ENCODE results near the gene CCDC97. TPM values are rescaled to one million over a fixed set of nuclear protein-coding genes. Genes with fewer than 3 reads are reported as not detected.
"Not testable (repeated sequence)": the region's sequence is repeated elsewhere in the genome, so short reads cannot be mapped to it uniquely, and the experiment has no call there.

The CCDC97 gene
- 7.3 and 9.1 TPM in 2 replicates for total RNA-seq (2014; rRNA removed; shearing (Covaris generic))
- polyA plus RNA-seq (2014; cell fraction: nucleus; rRNA removed): 3.4 and 8.0 TPM in 2 replicates

DNA sequence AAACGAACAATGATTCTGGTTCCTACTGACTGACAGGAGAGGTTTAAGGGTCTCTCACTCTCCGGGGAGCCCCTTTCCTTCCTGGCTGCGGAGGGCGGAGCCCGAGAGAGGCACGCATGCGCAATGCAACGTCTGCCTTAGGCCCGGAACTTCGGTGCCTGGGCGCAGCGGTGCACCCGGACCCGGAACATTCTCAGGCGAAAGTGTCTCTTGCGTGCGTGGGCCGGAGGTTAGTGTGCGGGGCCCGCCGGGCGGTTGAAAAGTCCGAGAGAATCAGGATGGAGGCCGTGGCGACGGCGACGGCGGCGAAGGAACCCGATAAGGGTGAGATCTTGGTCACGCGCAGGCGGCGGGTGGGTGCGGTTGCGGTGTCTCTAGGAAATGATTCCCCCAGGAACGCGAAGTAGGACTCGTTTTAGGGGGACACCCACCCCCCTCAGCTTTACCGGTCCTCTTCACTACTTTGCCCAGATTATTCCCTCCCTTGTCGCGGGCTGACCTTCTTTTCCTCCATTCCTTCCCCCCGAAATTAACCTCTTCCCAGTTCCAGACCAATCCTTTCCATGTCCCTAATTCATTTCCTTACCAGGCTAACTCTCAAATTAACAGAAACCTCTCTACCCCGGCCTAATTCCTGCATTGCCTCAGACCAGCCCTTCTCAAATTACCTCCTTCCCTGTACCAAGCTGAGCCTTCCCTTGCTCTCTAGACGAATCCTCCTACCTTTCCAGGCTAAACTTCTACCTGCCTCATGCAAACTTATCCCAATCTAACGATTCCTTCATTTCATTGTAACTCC lies at the start of gene CCDC97:
Gene CCDC97, plus strand, starts transcription at position 140 of the 799 bp plus-strand sequence. Its CDS starts 139 bp downstream, at position 279.
- DNase-seq (ENCODE audit: extremely low read depth, low read depth): peak; percentile 69

- no peak for DNase-seq (ENCODE audit: extremely low read depth, low read depth)
Observed at GRCh38 chr19:41261474-41262190, 48.3 kb upstream of the CCDC97 start.

DNA sequence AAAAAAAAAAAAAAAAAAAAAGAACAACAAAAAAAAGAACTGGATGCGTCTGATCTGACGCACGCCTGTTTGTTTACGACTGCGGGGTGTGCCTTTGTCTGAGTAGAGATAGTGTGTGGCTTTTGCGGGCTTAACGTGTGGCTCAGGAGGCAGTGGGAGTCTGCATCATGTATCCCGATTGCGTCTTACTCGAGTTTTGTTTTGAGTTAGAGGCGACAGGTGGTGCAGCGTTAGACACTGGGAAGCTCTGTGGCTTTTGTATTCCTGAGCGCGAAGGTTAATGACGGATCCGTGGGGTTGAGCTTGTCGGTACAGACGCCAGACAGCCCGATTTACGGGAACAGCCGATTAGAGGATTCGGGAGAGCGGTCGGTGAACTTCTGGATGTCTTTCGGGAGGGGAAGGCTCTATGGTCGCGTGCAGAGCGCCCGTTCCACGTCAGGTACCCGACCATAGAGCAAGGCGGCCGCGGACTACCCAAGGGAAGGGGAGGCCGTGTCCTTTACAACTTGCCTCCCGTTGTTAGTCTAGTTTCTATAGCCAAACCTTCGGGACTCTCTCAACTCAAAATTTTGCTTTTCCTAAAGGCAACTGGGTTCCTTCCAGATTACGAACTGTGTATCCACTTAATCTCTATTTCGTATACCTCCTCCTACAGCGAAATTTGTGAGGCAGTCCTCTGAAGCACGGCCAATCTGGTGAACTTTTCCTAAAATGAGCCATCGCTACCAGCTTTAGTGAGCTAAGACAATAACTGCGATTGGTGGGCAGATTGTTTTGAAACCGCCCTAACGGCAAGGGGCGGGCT lies 46.7 kb upstream of the CCDC97 start:
- DNase-seq (ENCODE audit: extremely low read depth, low read depth): no peak

DNA sequence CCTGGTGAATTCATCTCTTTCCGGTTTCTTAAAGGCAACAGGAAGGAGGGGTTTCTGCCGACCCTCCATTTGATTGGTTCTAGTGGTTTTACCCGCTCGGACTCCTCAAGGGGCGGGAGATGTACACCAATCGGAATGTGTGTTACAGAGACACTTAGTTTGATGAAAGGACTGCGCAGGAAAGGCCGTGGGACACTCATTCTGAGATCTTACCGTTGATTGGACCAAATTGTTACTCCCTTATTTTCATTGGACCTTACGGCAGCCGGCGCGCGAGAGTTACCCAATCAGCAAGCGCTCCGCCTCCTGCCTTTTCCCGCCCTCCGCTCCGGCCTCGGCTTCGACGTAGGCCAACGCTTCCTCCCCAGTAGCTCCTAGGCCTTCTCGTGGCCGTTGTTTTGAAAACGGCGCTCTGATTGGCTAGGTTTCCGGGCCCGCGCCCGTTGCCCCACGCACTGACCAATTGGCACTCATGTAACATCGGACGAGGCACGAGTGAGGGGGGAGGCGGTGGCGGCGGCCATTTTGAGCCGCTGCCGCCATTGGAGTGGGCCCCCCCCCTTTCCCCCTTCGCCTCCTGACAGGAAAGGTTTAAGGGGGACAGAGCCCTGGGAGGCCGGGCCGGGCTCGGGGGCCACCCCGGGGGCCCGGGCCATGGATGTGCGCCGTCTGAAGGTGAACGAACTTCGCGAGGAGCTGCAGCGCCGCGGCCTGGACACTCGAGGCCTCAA lies 46.0 kb upstream of the CCDC97 start, which contains the start of gene HNRNPUL1:
Gene HNRNPUL1, plus strand, starts transcription at position 523 of the 731 bp plus-strand sequence. Its CDS starts 132 bp downstream, at position 655.
- DNase-seq (ENCODE audit: extremely low read depth, low read depth): peak; percentile 100

- no peak for DNase-seq (ENCODE audit: extremely low read depth, low read depth)
Observed at GRCh38 chr19:41264581-41265394, 45.2 kb upstream of the CCDC97 start.

GRCh38 chr19:41265395-41266153 lies 44.4 kb upstream of the CCDC97 start:
- DNase-seq (ENCODE audit: extremely low read depth, low read depth): no peak

DNA sequence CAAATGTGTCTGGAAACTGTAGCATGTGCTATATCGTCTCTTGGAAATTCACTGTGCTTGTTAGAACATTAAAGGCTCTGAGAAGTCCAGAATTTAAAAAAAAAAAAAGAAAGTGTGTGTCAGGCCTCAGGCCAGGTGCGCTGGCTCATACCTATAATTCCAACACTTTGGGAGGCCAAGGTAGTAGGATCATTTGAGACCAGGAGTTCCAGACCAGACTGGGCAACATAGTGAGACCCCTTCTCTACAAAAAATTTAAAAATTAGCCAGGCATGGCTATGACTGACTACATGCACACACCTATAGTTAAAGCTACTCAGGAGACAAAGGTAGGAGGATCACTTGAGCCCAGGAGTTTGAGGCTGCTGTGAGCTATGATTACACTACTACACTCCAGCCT lies 40.9 kb upstream of the CCDC97 start:
- no peak for DNase-seq (ENCODE audit: extremely low read depth, low read depth)

DNA sequence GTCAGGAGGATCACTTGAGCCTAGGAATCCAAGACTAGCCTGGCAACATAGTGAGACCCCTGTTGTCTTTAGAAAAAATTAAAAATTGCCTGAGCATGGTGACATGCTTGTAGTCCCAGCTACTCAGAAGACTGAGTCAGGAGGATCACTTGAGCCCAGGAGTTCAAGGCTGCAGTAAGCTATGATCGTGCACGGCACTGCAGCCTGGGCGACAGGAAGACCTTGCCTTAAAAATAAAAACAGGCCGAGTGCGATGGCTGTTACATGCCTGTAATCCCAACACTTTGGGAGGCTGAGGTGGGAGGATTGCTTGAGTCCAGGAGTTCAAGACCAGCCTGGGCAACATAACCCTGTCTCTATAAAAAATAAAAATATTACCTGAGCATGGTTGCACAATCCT lies 40.4 kb upstream of the CCDC97 start:
- DNase-seq (ENCODE audit: extremely low read depth, low read depth): no peak

DNA sequence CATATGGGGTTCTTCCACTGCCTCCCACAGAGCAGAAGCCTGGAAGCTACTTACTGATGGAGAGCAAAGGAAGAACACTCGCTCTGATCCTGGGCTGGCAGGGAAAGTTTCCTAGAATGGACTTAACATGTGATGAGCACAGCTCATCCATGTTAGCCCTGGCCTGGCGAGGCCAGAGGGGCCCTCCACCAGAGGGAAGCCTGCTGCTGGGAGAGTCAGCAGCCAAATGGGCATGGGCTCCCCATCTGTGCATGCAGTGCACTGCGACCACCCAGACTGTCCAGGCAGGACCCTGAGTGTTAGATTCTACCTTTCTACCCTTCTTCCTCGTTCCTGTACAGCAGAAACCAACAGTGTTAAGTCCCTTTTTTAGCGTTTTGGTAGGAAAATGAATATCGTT lies 36.9 kb upstream of the CCDC97 start:
- DNase-seq (ENCODE audit: extremely low read depth, low read depth): no peak

DNA sequence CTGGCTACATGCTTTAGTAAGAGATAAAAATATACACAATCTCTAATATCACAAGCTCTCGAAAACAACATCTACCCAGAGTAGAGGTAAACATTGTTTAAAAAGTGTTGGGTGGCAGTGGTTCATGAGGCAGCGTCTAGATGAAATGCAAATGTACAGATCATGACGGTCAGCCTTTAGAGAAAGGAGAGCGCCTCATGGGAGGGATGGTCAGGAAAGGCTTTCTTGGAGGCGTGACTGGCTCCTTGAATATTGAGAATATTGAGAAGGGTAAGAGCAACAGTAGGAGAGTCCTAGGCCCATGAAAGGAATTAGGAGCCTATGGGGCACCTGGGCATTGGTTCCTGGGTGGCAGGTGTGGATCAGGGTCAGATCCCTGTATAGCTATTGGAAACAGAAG lies 35.2 kb upstream of the CCDC97 start:
- DNase-seq (ENCODE audit: extremely low read depth, low read depth): no peak

DNA sequence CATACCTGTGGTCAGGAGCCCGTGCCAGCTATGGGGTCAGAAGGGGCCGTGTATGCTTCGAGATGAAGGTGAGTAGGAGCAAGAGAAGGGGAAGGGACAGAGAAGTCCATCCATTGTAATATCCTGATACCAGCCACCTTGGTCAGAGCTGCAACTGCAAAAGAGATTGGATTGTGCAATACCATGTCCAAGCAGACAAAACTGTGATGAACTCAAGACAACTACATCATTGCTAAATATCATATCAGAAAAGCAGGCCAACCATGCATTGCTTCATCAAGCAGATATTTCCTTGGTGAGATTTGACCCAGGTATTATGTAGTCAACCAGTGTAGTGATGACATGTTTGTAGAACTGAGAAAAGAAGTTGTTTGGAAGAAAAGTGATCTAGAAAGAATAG lies 33.7 kb upstream of the CCDC97 start:
- no peak for DNase-seq (ENCODE audit: extremely low read depth, low read depth)

GRCh38 chr19:41278478-41278877 lies 31.5 kb upstream of the CCDC97 start:
- no peak for DNase-seq (ENCODE audit: extremely low read depth, low read depth)

DNA sequence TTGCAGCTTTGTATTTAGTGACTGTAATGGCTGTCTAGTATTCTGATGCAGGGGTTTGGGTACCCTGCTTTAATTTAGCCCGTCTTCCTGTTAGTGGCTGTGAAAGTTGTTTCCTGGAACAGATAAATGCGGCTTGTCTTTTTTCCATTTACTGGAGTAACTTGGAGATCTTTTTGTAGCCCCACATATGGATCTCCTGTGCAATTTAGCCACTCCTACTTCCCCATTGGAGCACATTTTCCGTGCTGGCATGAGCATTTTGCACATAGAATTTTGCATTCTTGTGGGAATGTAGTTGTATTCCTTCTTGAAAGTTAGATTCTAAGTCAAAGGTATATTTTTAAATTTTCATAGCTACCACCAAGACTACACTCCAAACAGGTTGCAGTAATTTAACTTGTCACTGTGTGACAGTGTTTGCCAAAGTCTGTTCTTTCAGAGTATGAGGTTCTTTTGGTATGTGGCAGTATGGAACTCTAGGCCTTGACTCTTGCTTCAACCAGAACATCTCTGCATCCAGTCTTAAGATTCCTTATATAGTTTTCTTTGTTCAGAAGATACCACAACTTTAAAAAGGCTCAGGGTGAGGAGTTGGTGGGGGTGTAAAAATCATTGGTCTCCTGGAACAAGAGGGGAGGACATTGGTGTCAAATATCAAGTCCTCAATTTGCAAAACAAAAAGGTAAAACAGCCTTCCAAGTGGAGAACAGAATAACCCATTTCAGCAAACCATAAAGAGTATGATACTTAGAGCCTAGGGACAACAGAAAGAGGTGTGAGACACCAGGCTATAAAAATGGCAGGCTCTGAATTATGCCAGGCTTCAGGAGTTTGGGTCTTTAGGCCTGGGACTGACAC lies 21.1 kb upstream of the CCDC97 start:
- no peak for DNase-seq (ENCODE audit: extremely low read depth, low read depth)

GRCh38 chr19:41289814-41290213 lies 20.2 kb upstream of the CCDC97 start:
- DNase-seq (ENCODE audit: extremely low read depth, low read depth): not testable (repeated sequence)

DNA sequence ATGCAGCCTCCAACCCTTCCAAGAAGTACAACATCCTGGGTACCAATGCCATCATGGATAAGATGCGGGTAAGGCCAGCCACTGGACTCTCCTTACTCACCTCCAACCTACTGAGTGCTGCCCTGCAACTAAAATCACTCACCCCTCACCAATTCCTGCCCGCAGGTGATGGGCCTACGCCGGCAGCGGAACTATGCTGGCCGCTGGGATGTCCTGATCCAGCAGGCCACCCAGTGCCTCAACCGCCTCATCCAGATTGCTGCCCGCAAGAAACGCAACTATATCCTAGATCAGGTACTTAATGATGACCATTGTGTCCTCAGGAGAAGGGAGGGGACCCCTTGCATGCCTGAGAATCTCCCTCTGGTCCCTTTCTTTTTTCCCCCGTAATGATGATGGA lies 15.6 kb upstream of the CCDC97 start:
- no peak for DNase-seq (ENCODE audit: extremely low read depth, low read depth)

- DNase-seq (ENCODE audit: extremely low read depth, low read depth): no peak
Observed at GRCh38 chr19:41295499-41295898, 14.5 kb upstream of the CCDC97 start.

- DNase-seq (ENCODE audit: extremely low read depth, low read depth): no peak
Observed at GRCh38 chr19:41296433-41296871, 13.5 kb upstream of the CCDC97 start.

Measured in NCI-H460 (cell line).